Lower leg skin (tissue), 3 donors: Measurements from ENCODE around the gene ATP2A1.

ENCODE experiments used
- POLR2A ChIP-seq, 2 donors: fragments of 450-650 bp; IDR thresholded peaks; one replicate each; pipeline ENCODE4 v1.6.1; 2016 to 2017; ENCODE audit warnings: antibody characterized with exemption in 2 of 2, mild to moderate bottlenecking in 1 of 2, moderate library complexity in 1 of 2
- TF ChIP-seq, protein P1 (sequence below), 3 donors: fragments of 450-650 bp; IDR thresholded peaks; one replicate each; pipeline ENCODE4 v1.5.1; 2016; ENCODE audit warnings: antibody characterized with exemption in 3 of 3, mild to moderate bottlenecking in 3 of 3, moderate library complexity in 2 of 3

DNA sequence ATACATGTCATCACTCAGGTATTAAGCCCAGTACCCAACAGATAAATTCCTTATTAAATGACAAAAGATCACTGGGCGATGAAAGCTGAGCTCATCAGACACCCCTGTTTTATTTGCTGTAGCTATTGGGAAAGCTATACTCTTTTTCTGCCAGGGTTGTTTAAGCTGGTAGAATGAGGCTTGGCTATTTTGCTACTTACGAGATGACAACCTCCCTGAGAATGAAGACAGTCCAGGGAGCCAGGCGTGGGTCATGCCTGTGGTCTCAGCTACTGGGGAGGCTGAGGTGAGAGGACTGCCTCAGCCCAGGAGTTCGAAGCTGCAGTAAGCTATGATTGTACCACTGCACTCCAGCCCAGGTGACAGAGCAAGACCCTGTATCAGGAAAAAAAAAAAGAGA is 19.0 kb upstream of the ATP2A1 start:
- TF ChIP-seq, protein P1, sequence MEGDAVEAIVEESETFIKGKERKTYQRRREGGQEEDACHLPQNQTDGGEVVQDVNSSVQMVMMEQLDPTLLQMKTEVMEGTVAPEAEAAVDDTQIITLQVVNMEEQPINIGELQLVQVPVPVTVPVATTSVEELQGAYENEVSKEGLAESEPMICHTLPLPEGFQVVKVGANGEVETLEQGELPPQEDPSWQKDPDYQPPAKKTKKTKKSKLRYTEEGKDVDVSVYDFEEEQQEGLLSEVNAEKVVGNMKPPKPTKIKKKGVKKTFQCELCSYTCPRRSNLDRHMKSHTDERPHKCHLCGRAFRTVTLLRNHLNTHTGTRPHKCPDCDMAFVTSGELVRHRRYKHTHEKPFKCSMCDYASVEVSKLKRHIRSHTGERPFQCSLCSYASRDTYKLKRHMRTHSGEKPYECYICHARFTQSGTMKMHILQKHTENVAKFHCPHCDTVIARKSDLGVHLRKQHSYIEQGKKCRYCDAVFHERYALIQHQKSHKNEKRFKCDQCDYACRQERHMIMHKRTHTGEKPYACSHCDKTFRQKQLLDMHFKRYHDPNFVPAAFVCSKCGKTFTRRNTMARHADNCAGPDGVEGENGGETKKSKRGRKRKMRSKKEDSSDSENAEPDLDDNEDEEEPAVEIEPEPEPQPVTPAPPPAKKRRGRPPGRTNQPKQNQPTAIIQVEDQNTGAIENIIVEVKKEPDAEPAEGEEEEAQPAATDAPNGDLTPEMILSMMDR (IDR thresholded peaks at IDR 0.05): no peak
- no peak for TF ChIP-seq POLR2A (IDR thresholded peaks at IDR 0.05)
